T-helper 17 cell (primary cell): ENCODE results near the gene RCN1. TPM values are rescaled to one million over a fixed set of nuclear protein-coding genes. Genes with fewer than 3 reads are reported as not detected.

Source experiments
- ATAC-seq: fragments of 150-1000 bp; cut with Tn5 transposase; 2 replicates; pipeline ENCODE4 v1.10.0; 2021; ENCODE audit warnings: mild to moderate bottlenecking, moderate library complexity
- DNase-seq, 3 donors: peaks; one replicate each; pipeline versions ENCODE4 v3.0.0 to v3.0.0-alpha.2; 2020 to 2021
- H3K9me3 ChIP-seq: one replicate; pipeline ENCODE4 v1.7.0; 2013; ENCODE audit warnings: low read length, mild to moderate bottlenecking; ENCODE audit not compliant: control insufficient read depth, poor library complexity, severe bottlenecking
- H3K27ac Mint-ChIP-seq: one replicate; pipeline ENCODE4 v1.8.0; 2022; ENCODE audit warnings: mild to moderate bottlenecking, moderate library complexity, mixed read lengths
- H3K27me3 Mint-ChIP-seq: one replicate; pipeline ENCODE4 v1.8.0; 2022; ENCODE audit warnings: mixed read lengths
- H3K36me3 Mint-ChIP-seq: one replicate; pipeline ENCODE4 v1.8.0; 2022; ENCODE audit warnings: low read depth, mixed read lengths
- H3K4me1 Mint-ChIP-seq: one replicate; pipeline ENCODE4 v1.8.0; 2022; ENCODE audit warnings: mild to moderate bottlenecking, mixed read lengths
- H3K4me3 Mint-ChIP-seq: one replicate; pipeline ENCODE4 v1.8.0; 2022; ENCODE audit warnings: mild to moderate bottlenecking, moderate library complexity, mixed read lengths
- total RNA-seq, 4 donors: library from RNA in 2 of 4; stranded (reverse) in 2 of 4; gene quantifications; one replicate each; pipeline ENCODE4 v1.2.3 and lab custom pipeline; 2022 to 2026

RCN1 gene
- total RNA-seq, 2 donors from 2014 or later, result 10.7 to 13.2 TPM

DNA sequence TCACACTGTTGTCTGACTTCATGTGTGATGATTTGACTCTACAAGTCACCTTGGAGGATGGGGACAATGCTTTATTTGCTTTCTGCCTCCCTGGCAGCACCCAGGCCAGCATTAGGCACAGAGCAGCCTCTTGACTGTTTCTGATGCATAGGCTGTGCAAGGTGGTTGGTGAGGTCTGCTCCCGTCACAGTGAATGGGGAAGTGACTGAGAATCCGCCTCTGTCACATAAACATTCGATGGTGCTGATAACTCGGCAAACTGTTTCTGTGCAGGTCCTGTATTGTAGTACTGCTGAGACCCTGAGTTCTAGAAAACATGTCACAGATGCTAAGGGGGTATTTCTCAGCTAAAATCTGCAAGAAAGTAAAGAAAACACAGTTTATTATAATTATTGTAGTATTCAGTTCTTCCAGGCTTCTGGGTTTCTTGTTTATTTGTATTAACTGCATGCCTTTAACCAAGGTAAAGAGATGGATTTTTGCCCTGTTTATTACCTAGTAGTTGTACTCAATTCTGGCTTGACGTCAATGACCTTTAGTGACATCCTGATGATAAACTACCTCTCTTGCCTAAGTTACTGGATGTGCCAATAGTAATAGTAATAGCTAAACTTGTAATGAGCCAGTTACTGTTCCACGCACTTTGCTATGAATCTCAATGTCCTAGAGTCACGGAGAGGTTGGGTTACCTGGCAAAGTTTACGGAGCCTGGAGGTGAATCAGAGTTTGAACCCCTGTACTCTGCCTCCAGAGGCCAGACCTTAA is 24.8 kb upstream of the RCN1 start:
- no peak overlapping the region for H3K4me3 Mint-ChIP-seq

GRCh38 chr11:32068134-32068870 is 22.6 kb upstream of the RCN1 start:
- H3K9me3 ChIP-seq, result no peaks in the 10 kb centered on the region
- Mint-ChIP-seq H3K27ac (no peak overlapping the region), H3K4me3 (no peak overlapping the region), H3K36me3 (peaks cover 4% of the 10 kb centered on the region), H3K27me3 (peaks cover 91% of the 10 kb centered on the region), H3K4me1 (peaks cover 2% of the 10 kb centered on the region)
- DNase-seq, result no peak
- ATAC-seq, result no peak

More for the DNA sequence above, 24.8 kb upstream of the RCN1 start:
- no peaks in the 10 kb centered on the region for H3K9me3 ChIP-seq
- H3K36me3 Mint-ChIP-seq, result no peaks in the 10 kb centered on the region
- DNase-seq (no peak), ATAC-seq (no peak)
- H3K27me3 Mint-ChIP-seq, result peaks cover 90% of the 10 kb centered on the region
- no peak overlapping the region for H3K27ac Mint-ChIP-seq
- H3K4me1 Mint-ChIP-seq, result peaks cover 2% of the 10 kb centered on the region

GRCh38 chr11:32069361-32070058 is 21.4 kb upstream of the RCN1 start:
- Mint-ChIP-seq H3K27ac (no peak overlapping the region), H3K4me3 (no peak overlapping the region), H3K36me3 (peaks cover 4% of the 10 kb centered on the region), H3K4me1 (no peaks in the 10 kb centered on the region), H3K27me3 (peaks cover 87% of the 10 kb centered on the region)
- no peak for DNase-seq
- no peaks in the 10 kb centered on the region for H3K9me3 ChIP-seq
- ATAC-seq, result no peak

GRCh38 chr11:32070692-32071091 is 20.2 kb upstream of the RCN1 start:
- H3K4me1 Mint-ChIP-seq, result no peaks in the 10 kb centered on the region
- ATAC-seq, result no peak

GRCh38 chr11:32071811-32072210 is 19.1 kb upstream of the RCN1 start:
- ATAC-seq, result no peak
- no peaks in the 10 kb centered on the region for H3K9me3 ChIP-seq
- DNase-seq, result no peak
- Mint-ChIP-seq H3K4me3 (no peak overlapping the region), H3K27ac (no peak overlapping the region), H3K27me3 (peaks cover 72% of the 10 kb centered on the region), H3K36me3 (peaks cover 4% of the 10 kb centered on the region), H3K4me1 (no peaks in the 10 kb centered on the region)

More at GRCh38 chr11:32070692-32071091, 20.2 kb upstream of the RCN1 start:
- peaks cover 4% of the 10 kb centered on the region for H3K36me3 Mint-ChIP-seq
- H3K27me3 Mint-ChIP-seq, result peaks cover 82% of the 10 kb centered on the region
- H3K9me3 ChIP-seq, result no peaks in the 10 kb centered on the region
- H3K27ac Mint-ChIP-seq, result no peak overlapping the region
- no peak for DNase-seq
- no peak overlapping the region for H3K4me3 Mint-ChIP-seq

GRCh38 chr11:32072872-32073643 is 17.8 kb upstream of the RCN1 start:
- H3K4me1 Mint-ChIP-seq, result no peaks in the 10 kb centered on the region
- H3K27me3 Mint-ChIP-seq, result peaks cover 60% of the 10 kb centered on the region
- H3K4me3 Mint-ChIP-seq, result no peak overlapping the region
- H3K27ac Mint-ChIP-seq, result no peak overlapping the region
- peaks cover 4% of the 10 kb centered on the region for H3K36me3 Mint-ChIP-seq
- DNase-seq (no peak), ATAC-seq (no peak)
- no peaks in the 10 kb centered on the region for H3K9me3 ChIP-seq

DNA sequence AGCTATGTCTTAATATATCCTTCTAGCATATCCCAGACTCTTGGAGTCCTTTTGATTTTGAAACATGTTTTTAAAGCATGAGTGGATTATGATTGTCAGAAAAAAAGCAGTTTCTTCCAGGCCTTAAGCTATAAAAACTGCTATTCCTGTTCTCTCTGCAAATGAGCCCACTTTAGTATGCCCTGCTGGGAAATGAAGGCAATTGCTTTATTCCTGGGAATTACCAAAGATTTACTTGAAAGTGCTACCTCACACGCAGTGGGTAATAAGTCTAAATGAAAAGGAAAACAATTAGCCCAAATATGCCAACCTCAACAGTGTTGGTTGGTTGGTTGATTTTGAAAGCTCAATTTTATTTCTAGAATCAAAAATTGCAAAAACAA is 17.2 kb upstream of the RCN1 start:
- H3K27ac Mint-ChIP-seq, result no peak overlapping the region
- H3K9me3 ChIP-seq, result no peaks in the 10 kb centered on the region
- ATAC-seq (no peak), DNase-seq (no peak)
- H3K36me3 Mint-ChIP-seq, result peaks cover 4% of the 10 kb centered on the region
- H3K27me3 Mint-ChIP-seq, result peaks cover 54% of the 10 kb centered on the region
- no peak overlapping the region for H3K4me3 Mint-ChIP-seq
- H3K4me1 Mint-ChIP-seq, result no peaks in the 10 kb centered on the region

GRCh38 chr11:32079553-32079952 is 11.3 kb upstream of the RCN1 start:
- DNase-seq (no peak), ATAC-seq (no peak)
- Mint-ChIP-seq H3K27ac (no peak overlapping the region), H3K4me1 (peaks cover 4% of the 10 kb centered on the region), H3K27me3 (peaks cover 29% of the 10 kb centered on the region), H3K4me3 (no peak overlapping the region), H3K36me3 (no peaks in the 10 kb centered on the region)
- no peaks in the 10 kb centered on the region for H3K9me3 ChIP-seq

- no peak for ATAC-seq
- Mint-ChIP-seq H3K4me1 (peaks cover 4% of the 10 kb centered on the region), H3K27ac (no peak overlapping the region), H3K27me3 (peaks cover 33% of the 10 kb centered on the region), H3K4me3 (no peak overlapping the region), H3K36me3 (peaks cover 2% of the 10 kb centered on the region)
- no peaks in the 10 kb centered on the region for H3K9me3 ChIP-seq
- no peak for DNase-seq
Observed at GRCh38 chr11:32080361-32080980, 10.4 kb upstream of the RCN1 start.

DNA sequence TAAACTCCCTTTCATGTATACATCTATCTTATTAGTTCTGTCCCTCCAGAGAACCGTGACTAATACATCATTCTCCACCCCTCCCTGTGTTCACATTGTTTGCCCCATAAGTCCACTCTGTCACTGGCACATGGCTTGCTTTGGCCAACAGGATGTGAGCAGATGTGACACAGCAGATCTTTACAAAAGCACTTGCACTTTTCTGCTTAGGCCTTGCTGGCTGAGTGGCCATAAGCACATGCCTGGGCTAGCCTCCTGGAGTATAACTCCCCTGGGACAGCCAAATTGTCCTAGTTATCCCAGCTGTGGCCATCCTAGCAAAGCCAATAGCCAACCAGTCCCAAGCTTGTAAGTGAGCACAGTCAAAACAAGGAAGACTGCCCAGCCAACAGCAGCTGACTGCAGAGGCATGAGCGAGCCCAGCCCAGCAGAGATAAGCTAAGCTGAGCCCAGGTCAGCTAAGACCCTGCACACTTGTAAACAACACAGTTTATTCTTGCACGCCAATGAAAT is 9.7 kb upstream of the RCN1 start:
- DNase-seq, result no peak
- no peak for ATAC-seq
- no peak overlapping the region for H3K4me3 Mint-ChIP-seq

DNA sequence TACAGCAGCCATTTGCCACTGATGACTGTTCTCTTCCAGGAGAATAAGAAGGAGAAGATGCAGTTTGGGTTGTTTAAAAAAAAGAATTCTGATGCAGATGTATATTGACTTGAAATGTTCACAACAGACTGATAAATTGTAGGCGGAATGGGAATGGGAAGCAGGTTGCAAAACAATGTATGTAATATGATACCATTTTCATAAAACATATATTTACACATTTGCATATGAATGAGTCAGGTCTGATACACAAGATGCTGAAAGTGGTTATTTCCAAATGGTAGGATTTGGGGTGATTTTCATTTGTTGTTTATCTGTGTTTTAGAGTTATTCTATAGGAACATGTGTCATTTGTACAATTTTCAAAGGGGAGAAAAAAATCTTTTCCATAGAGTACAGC is 9.0 kb upstream of the RCN1 start:
- Mint-ChIP-seq H3K27ac (no peak overlapping the region), H3K4me3 (no peak overlapping the region), H3K36me3 (peaks cover 2% of the 10 kb centered on the region), H3K4me1 (peaks cover 4% of the 10 kb centered on the region), H3K27me3 (peaks cover 43% of the 10 kb centered on the region)
- H3K9me3 ChIP-seq, result no peaks in the 10 kb centered on the region
- DNase-seq (no peak), ATAC-seq (no peak)

More for the DNA sequence above, 9.7 kb upstream of the RCN1 start:
- peaks cover 2% of the 10 kb centered on the region for H3K36me3 Mint-ChIP-seq
- H3K27me3 Mint-ChIP-seq, result peaks cover 36% of the 10 kb centered on the region
- H3K9me3 ChIP-seq, result no peaks in the 10 kb centered on the region
- H3K27ac Mint-ChIP-seq, result no peak overlapping the region
- peaks cover 4% of the 10 kb centered on the region for H3K4me1 Mint-ChIP-seq

DNA sequence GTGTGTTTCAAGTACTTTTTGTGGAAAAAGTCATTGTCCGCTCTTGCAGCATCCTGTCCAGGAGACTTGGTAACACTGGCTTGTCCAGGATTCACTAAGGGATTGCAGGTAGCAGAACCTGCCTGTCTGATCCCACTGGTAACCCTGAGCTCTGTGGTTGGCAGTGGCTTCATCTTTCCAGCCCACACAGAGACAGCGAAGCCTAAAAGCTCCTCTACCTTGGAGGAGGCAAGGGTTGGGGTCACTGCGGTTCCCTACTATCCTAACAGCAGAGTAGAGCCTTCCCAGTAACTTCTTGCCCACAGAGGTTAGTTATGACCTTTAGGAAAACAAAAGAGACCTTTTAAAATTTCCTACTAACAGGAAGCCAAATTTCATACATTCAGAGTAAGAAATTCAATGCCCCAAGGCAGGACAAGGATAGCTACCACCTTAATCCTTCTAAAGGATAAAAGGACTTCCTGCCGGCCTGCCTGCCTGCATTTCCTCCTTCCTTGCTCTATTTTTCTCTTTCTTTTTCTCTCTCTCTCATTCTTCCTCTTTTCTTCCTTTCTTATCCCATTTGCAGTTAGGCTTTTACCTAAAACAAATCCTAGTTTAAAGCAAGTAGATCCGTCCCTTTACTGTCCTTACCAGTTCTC is 8.4 kb upstream of the RCN1 start:
- ATAC-seq (no peak), DNase-seq (no peak)
- peaks cover 2% of the 10 kb centered on the region for H3K36me3 Mint-ChIP-seq
- peaks cover 4% of the 10 kb centered on the region for H3K4me1 Mint-ChIP-seq
- no peak overlapping the region for H3K27ac Mint-ChIP-seq
- H3K4me3 Mint-ChIP-seq, result no peak overlapping the region
- H3K9me3 ChIP-seq, result no peaks in the 10 kb centered on the region
- peaks cover 49% of the 10 kb centered on the region for H3K27me3 Mint-ChIP-seq
